Ramos (cell line): ENCODE measurements around the gene EPG5.
"Not testable (repeated sequence)": the region's sequence is repeated elsewhere in the genome, so short reads cannot be mapped to it uniquely, and the experiment has no call there.

ENCODE experiments used
- in situ Hi-C: fragments of 300-500 bp; cut with MboI; formaldehyde crosslinking; loops from one replicate; pipeline ENCODE4 v1.14.3; 2022; ENCODE audit warnings: low sequenced_read_pairs; ENCODE audit not compliant: unreplicated experiment

Gene EPG5, protein sequence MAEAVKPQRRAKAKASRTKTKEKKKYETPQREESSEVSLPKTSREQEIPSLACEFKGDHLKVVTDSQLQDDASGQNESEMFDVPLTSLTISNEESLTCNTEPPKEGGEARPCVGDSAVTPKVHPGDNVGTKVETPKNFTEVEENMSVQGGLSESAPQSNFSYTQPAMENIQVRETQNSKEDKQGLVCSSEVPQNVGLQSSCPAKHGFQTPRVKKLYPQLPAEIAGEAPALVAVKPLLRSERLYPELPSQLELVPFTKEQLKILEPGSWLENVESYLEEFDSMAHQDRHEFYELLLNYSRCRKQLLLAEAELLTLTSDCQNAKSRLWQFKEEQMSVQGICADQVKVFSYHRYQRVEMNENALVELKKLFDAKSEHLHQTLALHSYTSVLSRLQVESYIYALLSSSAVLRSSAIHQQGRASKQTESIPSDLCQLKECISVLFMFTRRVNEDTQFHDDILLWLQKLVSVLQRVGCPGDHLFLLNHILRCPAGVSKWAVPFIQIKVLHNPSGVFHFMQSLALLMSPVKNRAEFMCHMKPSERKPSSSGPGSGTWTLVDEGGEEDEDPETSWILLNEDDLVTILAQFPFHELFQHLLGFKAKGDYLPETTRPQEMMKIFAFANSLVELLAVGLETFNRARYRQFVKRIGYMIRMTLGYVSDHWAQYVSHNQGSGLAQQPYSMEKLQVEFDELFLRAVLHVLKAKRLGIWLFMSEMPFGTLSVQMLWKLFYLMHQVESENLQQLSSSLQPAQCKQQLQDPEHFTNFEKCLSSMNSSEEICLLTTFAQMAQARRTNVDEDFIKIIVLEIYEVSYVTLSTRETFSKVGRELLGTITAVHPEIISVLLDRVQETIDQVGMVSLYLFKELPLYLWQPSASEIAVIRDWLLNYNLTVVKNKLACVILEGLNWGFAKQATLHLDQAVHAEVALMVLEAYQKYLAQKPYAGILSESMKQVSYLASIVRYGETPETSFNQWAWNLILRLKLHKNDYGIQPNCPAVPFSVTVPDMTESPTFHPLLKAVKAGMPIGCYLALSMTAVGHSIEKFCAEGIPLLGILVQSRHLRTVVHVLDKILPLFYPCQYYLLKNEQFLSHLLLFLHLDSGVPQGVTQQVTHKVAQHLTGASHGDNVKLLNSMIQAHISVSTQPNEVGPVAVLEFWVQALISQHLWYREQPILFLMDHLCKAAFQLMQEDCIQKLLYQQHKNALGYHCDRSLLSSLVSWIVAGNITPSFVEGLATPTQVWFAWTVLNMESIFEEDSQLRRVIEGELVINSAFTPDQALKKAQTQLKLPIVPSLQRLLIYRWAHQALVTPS (N-terminal part only)

DNA sequence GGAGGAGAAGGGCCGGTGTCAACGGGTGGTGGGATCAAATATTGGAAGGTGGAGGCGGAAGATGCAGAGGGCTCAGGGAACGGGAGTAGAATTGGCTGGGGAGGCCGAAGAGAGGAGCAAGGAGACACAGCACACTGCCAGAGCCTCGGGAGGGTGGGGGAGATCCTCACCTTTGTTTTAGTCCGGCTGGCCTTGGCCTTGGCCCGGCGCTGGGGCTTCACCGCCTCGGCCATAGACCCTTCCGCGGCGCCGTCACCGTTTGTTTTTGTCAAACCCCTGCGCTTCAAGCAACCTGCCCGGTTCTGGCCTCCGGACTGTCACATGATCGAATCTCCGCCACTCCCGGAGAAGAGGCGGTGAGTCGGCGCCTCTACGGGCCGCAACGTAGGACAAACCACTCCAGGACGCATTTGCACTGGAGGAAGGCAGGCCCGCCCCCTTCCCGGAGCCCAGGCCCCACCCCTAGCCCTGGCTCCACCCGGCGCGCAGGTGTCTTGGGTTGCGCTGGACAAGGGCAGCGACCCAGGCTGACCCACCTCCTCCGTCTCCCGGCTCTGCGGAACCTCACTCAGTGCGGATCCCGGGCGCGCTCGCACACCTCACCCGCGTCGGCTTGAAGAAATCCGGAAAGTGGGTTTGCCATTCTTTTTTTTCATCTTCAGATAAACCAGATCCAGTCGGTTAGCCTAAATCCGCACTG, at the start of gene EPG5:
TSS of gene EPG5 (minus strand) at position 323 of the 700 bp plus-strand sequence. CDS start at position 233, 90 bp downstream.
- in situ Hi-C loops = no loop called here

DNA sequence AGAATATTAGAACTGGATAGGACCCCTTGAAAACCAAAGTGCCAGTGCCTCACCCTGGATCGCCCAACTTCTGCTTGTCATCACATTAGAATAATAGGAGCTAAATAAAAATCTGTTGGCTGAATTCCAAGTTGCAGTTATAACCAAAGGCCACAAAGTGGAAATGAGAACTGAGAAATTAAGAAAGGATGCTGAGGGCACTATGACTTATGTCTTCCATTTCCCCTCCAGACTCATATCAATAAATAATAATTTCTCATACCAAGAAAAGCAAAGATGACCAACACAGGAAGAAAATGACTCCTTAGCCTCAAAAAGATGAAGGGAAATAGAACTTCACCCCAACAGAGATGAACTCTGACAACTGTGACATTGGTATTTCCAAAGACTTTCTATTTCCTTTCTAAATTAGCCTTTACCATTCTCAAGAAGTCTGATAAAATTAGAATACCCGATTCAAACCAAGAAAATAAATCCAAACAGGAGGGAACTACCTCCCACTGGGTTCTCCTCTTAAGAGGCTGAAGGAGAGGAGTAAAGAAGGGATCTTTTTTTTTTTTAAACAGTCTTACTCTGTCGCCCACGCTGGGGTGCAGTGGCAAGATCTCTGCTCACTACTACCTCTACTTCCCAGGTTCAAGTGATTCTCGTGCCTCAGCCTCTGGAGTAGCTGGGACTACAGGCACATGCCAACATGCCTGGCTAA, 46.5 kb upstream of the EPG5 start:
- in situ Hi-C loops = no loop called here

DNA sequence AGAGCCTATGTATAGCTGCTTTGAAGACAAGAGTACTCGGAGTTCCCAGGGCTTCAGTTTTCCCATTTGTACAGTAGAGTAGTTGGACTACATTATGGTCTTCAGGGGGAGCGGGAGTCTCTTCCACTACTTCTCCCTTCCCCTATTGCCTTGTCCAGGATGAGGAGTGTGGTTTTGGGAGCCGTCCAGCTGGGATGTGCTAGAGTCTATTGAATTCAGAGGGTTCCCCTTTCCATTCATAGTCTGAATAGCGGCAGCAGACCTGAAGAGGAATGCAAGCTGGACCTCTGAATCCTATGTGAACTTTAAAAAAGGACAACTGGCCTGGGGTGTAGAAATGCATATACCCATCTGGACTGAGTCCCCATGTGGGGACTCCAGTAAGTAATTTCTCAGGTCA, 43.5 kb upstream of the EPG5 start:
- in situ Hi-C loops = no loop called here

DNA sequence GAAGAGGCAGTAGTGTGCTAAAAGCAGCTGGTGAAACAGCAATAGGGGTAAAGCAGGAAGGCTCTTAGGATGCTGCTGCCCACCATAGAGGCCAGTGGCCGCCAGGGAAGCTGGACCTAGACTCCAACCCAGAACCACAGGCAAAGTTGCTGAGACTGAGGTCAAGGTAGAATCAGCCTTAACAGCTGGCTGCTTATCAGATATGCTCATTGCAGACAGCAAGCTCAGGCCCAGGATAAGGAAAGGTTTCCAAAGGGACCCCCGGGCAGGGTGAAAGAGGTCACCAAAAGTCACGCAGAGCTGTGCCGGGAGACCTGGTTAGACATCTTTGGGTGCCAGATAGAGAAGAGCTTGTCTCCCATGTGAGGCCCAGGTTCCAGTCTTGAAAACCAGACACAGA, 42.9 kb upstream of the EPG5 start:
- in situ Hi-C loops = no loop called here

DNA sequence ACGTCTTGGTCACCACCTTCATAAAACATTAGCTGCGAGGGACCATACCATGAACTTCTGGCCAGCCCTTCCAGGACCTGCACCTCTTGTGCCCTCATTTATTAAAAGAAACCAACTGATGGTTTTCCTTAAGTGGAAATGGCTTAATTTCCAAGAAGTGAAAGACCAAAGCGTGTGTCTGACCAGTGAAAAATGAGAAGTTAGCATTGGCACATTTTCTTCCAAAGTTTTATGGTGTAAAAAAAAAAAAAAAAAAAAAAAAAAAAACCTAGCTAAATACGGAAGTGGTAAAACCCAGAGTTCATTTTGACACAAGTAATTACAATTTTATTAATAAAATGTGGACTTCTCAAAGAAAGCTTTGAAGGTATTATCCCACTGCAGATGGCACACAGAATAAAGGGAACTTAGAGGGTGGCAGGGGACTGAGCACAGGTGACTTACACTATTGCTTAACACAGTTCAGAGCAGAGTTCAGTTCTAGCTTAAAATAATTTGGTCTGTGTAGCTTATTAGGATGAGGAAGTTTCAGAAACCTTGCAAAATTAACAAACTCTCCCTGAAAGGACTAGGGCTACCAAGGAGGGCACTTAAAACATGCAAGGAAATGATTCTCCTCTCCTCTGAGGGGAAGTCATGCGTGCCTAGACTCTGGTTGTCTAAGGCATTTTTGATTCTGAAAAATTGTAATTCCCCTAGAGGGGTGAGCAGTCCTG, 42.2 kb upstream of the EPG5 start:
- in situ Hi-C loops = no loop called here

DNA sequence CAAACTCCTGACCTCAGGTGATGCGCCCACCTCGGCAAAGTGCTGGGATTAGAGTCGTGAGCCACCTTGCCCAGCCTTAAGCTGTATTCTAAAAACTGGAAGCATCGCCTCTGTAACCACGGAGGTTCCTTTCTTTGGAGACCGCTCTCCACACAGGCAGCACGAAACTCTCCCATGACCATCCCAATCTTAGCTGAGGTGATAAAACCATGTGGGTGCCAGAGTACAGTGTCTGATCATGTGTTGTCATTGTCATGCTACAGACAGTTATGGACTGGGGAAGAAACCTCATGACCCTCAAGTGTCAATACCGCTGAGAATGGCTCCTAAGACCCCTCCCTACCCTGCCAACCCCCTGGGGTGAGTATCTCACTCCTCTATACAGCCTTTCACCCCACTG, 41.4 kb upstream of the EPG5 start:
- in situ Hi-C loops = no loop called here

DNA sequence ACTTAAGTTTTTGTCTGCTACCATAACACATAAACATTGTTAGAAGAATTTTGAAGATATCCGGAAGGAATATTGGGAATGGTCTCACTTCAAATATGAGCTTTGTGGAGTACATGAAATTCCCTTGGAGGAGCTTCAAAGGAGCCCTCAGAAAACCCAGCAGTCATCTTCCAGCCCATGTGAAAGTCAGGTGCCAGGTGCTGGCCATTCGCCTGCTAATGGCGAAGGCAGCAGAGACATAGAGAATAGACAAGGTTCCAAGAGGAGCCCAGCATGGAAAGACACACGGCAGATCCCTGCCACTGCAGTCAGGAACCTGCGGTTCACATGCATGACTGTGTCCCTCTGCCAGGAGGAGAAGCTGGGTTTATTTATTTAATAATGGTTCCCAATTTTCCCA, 40.0 kb upstream of the EPG5 start:
- in situ Hi-C loops = no loop called here

DNA sequence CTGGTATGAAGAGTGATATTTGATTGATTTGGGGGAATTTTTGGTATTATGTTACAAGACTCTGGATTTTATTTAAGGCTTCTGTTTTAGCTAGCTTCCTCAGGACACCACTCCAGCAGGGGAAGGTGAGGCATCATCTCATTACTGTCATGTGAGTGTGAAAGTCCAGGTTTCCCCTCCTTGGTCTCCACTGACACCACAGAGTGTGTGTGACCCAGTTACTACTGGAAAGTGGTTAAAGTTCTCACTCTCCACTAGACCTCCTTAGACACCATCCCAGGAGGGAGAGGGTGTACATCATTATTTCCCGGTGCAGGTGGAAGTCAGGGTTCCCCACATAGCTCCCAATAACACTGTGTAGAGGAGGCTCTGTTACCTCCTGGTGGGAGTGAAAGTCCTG, 35.8 kb upstream of the EPG5 start:
- in situ Hi-C loops = no loop called here

DNA sequence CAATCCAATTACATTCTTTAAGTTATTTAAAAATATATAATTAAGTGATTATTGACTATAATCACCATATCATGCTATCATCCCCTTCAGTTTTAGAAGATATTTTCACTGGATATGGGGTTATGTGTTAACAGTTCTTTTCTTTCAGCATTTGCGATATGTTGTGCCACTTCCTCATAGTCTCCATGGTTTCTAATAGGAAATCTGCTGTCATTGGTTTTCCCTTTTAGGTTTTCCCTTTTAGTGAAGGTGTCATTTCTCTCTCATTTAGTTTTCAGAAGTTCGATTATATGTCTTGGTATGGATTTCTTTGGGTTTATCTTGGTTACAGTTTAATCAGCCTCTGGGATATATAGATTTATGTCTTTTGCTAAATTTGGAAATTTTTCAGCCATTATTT, 34.8 kb upstream of the EPG5 start:
- in situ Hi-C loops = no loop called here

DNA sequence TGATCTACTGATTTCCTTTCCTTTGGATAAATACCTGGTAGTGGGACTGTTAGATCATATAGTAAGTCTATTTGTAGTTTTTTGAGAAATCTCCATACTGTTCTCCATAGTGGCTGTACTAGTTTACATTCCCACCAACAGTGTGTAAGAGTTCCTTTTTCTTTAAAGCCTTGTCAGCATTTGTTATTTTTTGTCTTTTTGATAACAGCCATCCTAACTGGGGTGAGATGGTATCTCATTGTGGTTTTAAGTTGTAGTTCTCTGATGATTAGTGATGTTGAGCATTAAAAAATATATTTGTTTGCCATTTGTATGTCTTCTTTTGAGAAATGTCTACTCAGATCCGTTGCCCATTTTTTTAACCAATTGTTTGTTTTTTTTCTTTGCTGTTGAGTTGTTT, 33.9 kb upstream of the EPG5 start:
- in situ Hi-C loops = no loop called here

DNA sequence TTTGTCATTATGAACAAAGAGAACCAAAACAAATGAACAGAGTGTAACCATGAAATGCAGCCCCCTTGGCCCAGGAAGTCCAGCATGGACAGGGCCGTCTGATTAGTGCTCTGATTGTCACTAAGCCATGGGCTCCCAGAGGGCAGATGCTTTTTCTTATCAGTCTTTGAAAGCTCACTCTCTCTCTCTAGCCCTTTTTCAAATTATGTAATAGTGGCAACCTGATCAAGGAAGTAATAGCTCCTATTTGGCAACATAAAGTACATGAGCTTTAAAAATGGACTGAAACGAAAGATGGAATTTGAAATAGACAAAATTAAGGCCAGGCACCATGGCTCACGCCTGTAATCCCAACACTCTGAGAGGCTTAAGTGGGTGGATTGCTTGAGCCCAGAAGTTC, 32.4 kb upstream of the EPG5 start:
- in situ Hi-C loops = no loop called here

DNA sequence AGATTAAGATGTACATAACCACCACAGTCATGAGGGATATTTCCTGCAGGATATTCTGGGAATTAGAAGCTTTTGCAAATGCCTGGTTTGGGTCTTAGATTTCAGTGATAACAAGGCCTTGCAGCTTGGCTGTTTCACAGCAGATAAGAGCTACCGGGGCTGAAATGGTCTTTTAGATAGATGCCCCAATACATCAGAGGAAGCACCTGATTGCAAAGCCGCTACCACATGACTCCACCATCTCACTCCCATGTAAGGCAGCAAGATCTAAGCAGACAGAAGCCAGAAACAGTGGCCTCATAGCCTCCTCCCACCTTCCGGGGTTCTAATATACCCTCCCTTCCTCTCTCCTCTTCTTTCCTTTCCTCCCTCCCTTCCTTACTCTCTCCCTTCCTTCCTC, 31.1 kb upstream of the EPG5 start:
- in situ Hi-C loops = no loop called here

DNA sequence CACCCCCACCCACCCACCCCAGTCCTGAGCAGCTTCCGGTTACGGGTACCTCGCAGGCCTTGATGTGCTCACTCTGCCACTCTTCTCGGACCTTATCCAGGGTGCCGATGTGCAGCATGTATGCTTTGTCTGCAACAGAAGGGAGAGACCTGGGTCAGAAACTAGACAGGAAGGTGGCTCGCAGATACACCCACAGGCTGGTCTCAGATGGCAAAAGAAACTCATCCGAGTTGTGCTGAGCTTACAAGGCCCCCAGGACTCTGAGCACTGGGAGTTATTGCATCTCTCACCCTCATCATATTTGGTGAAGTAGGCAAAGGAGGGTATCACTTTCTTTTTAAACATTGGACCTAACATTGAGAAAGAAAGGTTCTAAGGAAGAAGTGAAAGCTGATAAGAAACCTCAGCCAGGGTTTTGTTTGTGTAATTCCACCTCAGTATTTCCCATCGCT, 30.6 kb upstream of the EPG5 start:
- in situ Hi-C loops = no loop called here

DNA sequence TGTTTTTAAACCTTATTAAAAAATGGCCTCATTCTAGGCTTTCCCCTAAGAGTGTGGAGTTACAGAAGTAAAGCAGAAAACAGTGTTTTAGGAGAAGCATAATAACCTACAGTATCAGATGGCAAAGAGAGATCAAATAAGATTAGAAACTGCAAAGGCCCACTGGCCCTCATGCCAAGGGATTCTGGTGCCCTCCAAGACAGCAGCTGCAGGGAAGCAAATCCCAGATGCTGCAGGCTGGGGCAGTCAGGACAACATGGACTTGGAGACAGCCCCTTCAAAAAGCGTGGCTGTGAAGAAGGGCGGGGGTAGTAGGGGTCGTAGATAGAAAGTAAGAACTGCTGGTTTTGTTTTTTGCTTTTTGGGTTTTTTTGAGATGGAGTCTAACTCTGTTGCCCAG, 28.3 kb upstream of the EPG5 start:
- in situ Hi-C loops = no loop called here

DNA sequence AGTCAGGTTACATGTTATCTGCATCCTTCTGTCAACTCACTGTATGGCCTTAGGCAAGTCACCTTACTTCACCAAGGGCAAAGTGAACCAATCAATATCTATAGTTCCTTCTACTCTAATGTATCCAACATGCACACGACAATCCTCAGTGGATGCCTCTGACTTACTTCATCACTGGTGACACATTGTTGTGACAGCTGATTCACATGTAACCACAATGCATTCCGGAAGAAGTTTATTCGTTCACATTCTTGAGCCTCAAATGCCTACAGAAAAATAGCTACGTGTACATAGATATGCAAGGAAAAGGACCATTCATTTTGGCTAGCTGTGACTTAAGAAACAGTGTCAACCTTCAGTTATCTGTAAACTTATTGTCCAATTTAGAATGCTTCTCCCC, 26.3 kb upstream of the EPG5 start:
- in situ Hi-C loops = no loop called here

DNA sequence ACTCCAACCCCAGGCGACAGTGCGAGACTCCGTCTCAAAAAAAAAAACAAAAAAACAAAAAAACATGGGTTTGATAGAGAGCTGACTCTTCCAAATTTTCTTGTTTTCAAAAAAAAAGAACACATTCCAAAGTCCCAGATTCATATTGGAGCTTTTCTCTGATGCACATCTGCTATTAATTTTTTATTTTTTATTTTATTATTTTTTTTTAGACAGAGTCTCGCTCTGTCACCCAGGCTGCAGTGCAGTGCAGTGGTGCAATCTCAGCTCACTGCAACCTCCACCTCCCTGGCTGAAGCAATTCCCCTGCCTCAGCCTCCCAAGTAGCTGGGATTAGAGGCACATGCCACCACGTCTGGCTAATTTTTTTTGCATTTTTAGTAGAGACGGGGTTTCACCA, 25.4 kb upstream of the EPG5 start:
- in situ Hi-C loops = not testable (repeated sequence)

DNA sequence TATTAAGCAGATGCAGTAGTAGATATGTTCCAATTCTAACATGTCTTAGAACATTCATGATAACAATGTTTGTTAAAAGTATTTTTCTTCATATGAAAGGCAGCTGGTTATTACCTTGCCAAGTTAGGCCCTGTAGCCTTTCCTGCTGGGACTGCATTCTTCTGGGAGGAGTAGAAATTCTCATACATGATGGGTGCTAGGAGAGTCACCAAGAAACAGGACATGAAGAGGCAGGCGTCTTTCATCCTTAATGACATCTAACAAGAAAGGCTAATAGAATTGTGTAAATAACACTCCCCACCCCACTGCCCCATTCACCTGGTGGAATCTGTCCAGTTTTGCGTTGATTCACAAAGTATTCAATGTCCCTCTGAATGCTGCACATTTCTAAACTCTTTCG, 24.7 kb upstream of the EPG5 start:
- in situ Hi-C loops = no loop called here

DNA sequence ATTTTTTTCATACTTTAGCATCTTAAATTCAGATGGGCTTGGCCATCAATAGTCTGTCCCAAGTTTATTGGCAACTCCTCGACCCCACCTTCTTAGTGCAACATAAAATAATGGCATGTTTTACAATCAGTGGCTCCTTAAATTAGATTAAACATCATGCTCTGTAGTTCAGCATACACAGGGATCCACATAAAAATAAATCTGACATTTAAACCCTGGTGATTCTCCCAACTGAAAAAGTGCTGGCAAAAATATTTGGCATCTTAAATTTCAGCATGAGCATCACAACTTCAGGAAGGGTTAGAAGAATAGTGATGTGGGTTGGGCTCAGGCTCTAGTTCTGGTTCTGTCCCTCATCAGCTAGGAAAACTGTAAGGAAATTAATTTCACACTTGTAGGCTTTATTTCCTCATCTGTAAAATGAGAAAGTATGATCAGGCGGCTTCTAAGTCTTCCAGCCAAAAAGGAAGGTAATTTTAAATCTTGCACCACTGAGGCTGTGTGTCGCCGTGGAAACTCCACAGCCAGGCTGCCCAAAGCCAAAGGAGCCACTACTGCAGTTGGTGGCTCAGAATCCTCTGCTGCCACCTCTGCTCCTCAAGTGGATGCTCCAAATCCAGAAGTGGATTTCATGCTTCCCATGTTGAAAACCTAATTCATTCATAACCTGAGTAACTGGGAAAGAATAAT, 17.6 kb upstream of the EPG5 start:
- in situ Hi-C loops = no loop called here
